Activated CD4-positive, alpha-beta T cell treated with anti-CD3 and anti-CD28 coated beads for 48 hours (primary cell): Measurements from ENCODE around the gene LIPJ.

Experiments
- DNase-seq: peaks from one replicate; pipeline ENCODE4 v3.0.0-alpha.2; 2020

Gene LIPJ

DNA sequence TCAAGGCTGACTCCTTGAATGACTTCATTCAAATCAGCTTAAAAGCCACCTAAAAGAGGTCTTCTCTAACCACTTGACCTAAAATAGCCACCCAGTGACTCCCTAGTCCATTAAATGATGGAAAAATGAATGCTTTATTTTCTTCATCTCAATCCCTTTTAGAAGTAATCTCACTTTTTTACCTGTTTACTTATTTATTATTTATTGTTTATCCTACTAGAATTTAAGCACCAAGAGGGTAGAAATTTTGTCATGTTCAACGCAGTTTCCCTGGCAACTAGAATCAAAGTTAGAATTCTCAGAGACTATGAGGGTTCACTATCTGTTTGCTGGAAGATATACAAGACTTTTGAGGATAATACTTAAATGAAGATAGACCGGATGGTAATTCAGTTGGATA lies at the start of gene LIPJ:
Gene LIPJ, plus strand, starts transcription at position 301 of the 400 bp plus-strand sequence. CDS start 3,926 bp downstream, outside the sequence.
- DNase-seq, result no peak

DNA sequence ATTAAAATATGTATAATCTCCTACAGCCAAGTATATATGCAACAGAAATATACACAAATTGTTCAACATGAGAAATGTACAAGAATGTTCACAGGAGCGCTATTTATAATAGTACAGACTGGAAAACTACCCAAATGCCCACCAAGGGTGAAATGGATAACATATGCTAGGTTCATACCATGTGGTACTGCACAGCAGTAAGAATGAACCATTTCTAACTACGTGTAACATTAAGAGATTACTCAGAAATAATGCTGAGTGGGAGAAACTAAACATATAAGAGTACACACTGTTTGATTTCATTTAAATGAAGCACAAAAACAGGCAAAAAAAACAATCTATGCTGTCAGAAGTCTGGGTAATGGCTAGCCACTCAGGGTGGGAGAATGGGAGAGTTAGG lies 49.2 kb upstream of the LIPJ start:
- no peak for DNase-seq

GRCh38 chr10:88538048-88538447 lies 48.5 kb upstream of the LIPJ start:
- no peak for DNase-seq

- no peak for DNase-seq
These were observed 46.2 kb upstream of the LIPJ start for GRCh38 chr10:88540351-88540750.

DNA sequence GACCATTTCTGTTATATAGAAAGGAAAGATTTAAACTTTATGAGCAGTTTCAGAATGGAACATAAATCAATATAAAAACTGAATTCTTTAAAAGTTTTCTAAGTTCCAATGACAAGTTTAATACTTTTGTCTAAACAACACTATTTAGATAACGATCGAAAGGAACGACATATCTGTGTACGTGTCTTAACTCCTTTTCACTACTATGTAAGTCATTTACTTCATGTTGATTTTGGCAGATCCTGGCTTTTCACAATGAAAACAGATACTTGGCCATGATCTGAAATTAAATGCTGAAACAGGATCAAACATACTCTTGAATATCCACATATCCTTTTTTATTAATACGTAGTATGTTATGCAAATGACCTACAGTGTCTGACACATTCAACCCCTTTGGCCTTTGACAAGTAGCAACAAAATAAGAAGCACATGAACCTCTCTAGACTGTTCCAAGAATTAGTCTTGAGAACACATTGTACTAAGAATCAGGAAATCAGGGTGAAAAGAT lies 45.4 kb upstream of the LIPJ start:
- DNase-seq, result no peak

- DNase-seq, result no peak
These were observed 44.0 kb upstream of the LIPJ start for GRCh38 chr10:88542522-88542921.

GRCh38 chr10:88544140-88544870 lies 42.3 kb upstream of the LIPJ start:
- no peak for DNase-seq

GRCh38 chr10:88545359-88545758 lies 41.2 kb upstream of the LIPJ start:
- DNase-seq, result peak; percentile 3

GRCh38 chr10:88546497-88546896 lies 40.1 kb upstream of the LIPJ start:
- DNase-seq, result no peak

GRCh38 chr10:88551246-88551645 lies 35.3 kb upstream of the LIPJ start:
- no peak for DNase-seq

GRCh38 chr10:88553116-88553752 lies 33.3 kb upstream of the LIPJ start:
- DNase-seq, result peak; percentile 43

DNA sequence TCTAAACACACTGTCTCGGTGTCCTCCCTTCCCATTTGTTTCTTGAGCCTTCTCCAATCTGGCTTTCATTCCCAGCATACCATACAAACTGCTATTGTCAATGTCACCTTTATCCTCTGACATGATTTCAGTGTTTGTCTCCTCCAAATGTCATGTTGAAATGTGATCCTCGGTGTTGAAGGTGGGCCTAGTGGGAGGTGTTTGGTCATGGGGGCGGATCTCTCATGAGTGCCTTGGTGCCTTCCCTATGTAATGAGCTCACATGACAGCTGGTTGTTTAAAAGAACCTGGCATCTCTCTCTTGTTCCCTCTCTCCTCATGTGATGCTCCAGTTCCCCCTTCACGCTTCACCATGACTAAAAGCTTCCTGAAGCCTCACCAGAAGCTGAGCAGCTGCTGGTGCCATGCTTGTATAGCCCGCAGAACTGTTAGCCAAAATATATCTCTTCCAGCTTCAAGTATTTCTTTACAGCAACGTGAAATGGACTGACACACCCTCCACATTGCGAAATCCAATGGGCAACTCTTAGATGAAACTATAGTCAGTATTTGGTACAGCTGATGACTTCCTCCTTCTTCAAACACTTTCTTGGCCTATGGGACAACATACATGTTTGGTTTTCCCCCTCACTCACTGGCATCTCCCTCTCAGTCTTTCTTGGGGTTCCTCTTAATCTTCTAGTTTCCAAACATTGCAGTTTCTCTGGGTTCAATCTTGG lies 31.2 kb upstream of the LIPJ start:
- no peak for DNase-seq

GRCh38 chr10:88557256-88557655 lies 29.3 kb upstream of the LIPJ start:
- no peak for DNase-seq

GRCh38 chr10:88557658-88558057 lies 28.9 kb upstream of the LIPJ start:
- DNase-seq, result no peak

DNA sequence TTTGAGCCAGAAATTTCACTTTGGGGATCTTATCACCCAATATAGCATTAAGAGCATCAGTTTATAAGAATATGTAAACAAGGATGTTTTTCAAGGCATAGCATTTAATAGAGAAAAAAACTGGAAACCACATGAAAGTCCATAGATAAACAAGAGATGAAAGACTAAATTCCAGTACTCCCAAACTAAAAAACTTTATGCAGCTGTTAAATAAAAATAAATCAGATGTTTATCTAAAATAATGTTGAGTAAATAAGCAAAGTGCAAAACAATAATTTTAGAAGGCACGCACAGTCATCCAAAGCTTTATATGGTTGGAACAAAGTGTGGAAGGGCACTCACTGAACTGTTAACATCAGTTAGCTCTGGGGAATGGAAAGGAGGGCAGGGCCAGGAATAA lies 24.4 kb upstream of the LIPJ start:
- no peak for DNase-seq

DNA sequence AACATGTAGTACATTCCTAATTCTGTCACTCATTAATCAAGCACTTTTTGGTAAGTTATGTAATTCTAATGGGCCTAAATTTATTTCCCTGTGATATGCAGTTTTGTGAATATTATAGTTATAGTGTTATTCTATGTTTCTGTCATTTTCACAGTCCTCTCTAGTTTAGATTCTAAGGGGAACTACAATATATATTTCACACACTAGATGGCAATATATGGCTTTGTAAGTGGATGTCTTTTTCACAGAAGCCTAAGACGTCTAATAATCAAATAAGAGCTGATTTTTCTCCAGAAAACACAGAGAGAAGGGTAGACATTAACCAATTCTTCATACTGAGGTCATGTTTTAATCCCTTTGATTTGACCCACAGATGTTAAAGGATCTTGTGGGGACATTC lies 21.5 kb upstream of the LIPJ start:
- no peak for DNase-seq

GRCh38 chr10:88582411-88582805 lies 4.2 kb upstream of the LIPJ start:
- no peak for DNase-seq

DNA sequence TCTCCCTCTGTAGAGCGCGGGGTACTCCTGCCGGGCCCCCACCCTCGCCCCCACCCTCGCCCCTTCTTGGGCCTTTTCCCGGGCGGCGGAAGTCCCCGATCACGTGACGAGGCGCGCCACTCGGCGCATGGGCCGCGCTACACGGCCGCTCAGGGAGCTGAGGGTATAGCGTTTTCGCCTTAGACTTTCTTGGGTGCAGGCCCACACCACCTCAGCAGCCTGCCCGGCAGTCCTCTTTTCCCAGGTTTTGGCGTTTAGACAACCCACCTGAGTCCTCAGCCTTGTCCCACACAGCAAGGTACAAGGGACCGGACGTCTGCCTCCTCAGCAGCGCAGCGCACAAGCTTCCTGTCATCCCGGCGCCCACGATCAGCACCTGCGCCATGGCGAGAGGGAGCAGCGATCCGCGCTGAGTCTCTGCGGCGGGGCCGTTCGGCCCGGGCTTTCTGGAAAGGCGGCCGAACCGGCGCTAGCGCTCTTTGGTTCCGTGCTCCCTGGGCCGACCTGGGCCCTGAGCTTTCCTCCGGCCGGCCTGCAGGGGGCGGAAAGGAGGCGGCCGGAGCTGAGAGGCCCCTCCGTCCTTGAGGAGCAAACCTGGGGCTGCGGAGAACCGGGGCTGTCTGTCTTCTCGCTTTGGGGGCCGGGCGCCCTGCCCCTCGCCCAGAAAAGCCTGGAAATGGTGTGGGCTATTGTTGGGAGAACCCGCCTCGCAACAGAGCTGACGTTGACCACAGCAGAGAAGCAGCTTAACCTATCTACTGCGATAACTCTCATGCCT lies 3.6 kb upstream of the LIPJ start, which contains the start of gene RNLS:
Gene RNLS, minus strand, starts transcription at position 513 of the 778 bp plus-strand sequence.
- DNase-seq, result peak; percentile 76

GRCh38 chr10:88583584-88583957 lies 3.0 kb upstream of the LIPJ start:
- no peak for DNase-seq

GRCh38 chr10:88592381-88592780 lies 5.8 kb downstream of the LIPJ start:
- no peak for DNase-seq

GRCh38 chr10:88592906-88593305 lies 6.3 kb downstream of the LIPJ start:
- no peak for DNase-seq

- no peak for DNase-seq
These were observed 7.9 kb downstream of the LIPJ start for GRCh38 chr10:88594482-88594881.

- no peak for DNase-seq
These were observed 11.5 kb downstream of the LIPJ start for GRCh38 chr10:88598055-88598454.
